H9 (cell line): Measurements from ENCODE around the gene GMPR. TPM values are rescaled to one million over a fixed set of nuclear protein-coding genes. Genes with fewer than 3 reads are reported as not detected.

Experiments used
- DNase-seq: peaks from one replicate; pipeline ENCODE4 v3.0.0-alpha.2; 2017
- H2AFZ ChIP-seq: one replicate; pipeline ENCODE4 v1.6.1; 2013; ENCODE audit warnings: mild to moderate bottlenecking, low read length, control low read depth, moderate library complexity
- H2AK5ac ChIP-seq: 2 replicates; pipeline ENCODE4 v1.6.1; 2013; ENCODE audit warnings: low read length, control low read depth, mixed read lengths; ENCODE audit not compliant: insufficient read length
- H2BK120ac ChIP-seq: one replicate; pipeline ENCODE4 v1.6.1; 2013; ENCODE audit warnings: low read depth, mild to moderate bottlenecking, low read length, control low read depth, inconsistent platforms; ENCODE audit not compliant: poor library complexity, severe bottlenecking
- H2BK12ac ChIP-seq: 2 replicates; pipeline ENCODE4 v1.6.1; 2013; ENCODE audit warnings: low read length, control low read depth, mixed read lengths, low read depth; ENCODE audit not compliant: insufficient read length
- H2BK15ac ChIP-seq: 2 replicates; pipeline ENCODE4 v1.6.1; 2013; ENCODE audit warnings: low read depth, low read length, control low read depth
- H2BK20ac ChIP-seq: one replicate; pipeline ENCODE4 v1.6.1; 2013; ENCODE audit warnings: low read depth, mild to moderate bottlenecking, low read length, control low read depth, inconsistent platforms; ENCODE audit not compliant: poor library complexity, severe bottlenecking
- H2BK5ac ChIP-seq: 2 replicates; pipeline ENCODE4 v1.6.1; 2013; ENCODE audit warnings: low read length, control low read depth, mixed read lengths; ENCODE audit not compliant: insufficient read length
- H3K14ac ChIP-seq: 2 replicates; pipeline ENCODE4 v1.6.1; 2013; ENCODE audit warnings: low read length, control low read depth; ENCODE audit not compliant: insufficient read depth
- H3K18ac ChIP-seq: 2 replicates; pipeline ENCODE4 v1.6.1; 2013; ENCODE audit warnings: low read depth, mild to moderate bottlenecking, mixed read lengths, low read length, control low read depth; ENCODE audit not compliant: insufficient read length
- H3K23ac ChIP-seq: 2 replicates; pipeline ENCODE4 v1.6.1; 2013; ENCODE audit warnings: low read length, control low read depth, mixed read lengths, low read depth; ENCODE audit not compliant: insufficient read length
- H3K23me2 ChIP-seq: 2 replicates; pipeline ENCODE4 v1.6.1; 2013; ENCODE audit warnings: low read depth, mild to moderate bottlenecking, mixed read lengths, low read length, control low read depth; ENCODE audit not compliant: insufficient read length, poor library complexity, severe bottlenecking
- H3K27ac ChIP-seq: 2 replicates; pipeline ENCODE4 v1.5.1; 2013; ENCODE audit warnings: low read length, control low read depth, mixed read lengths, low read depth; ENCODE audit not compliant: insufficient read length
- H3K27me3 ChIP-seq: 2 replicates; pipeline ENCODE4 v1.6.1; 2013; ENCODE audit warnings: low read length, control low read depth, inconsistent platforms; ENCODE audit not compliant: insufficient read depth
- H3K4ac ChIP-seq: 2 replicates; pipeline ENCODE4 v1.6.1; 2013; ENCODE audit warnings: low read depth, mild to moderate bottlenecking, control low read depth, inconsistent platforms, low read length, moderate library complexity
- H3K4me1 ChIP-seq: 2 replicates; pipeline ENCODE4 v1.6.1; 2013; ENCODE audit warnings: low read length, control low read depth, inconsistent platforms; ENCODE audit not compliant: insufficient read depth
- H3K4me2 ChIP-seq: 2 replicates; pipeline ENCODE4 v1.6.1; 2013; ENCODE audit warnings: low read length, control low read depth, mixed read lengths; ENCODE audit not compliant: insufficient read length, insufficient read depth
- H3K56ac ChIP-seq: 2 replicates; pipeline ENCODE4 v1.6.1; 2013; ENCODE audit warnings: low read depth, mild to moderate bottlenecking, mixed read lengths, low read length, control low read depth; ENCODE audit not compliant: insufficient read length
- H3K79me1 ChIP-seq: 2 replicates; pipeline ENCODE4 v1.6.1; 2013; ENCODE audit warnings: low read depth, mild to moderate bottlenecking, moderate library complexity, low read length, control low read depth, inconsistent platforms; ENCODE audit not compliant: insufficient read depth, poor library complexity, severe bottlenecking
- H3K79me2 ChIP-seq: 2 replicates; pipeline ENCODE4 v1.6.1; 2013; ENCODE audit warnings: low read length, control low read depth, inconsistent platforms; ENCODE audit not compliant: insufficient read depth
- H3K9ac ChIP-seq: 2 replicates; pipeline ENCODE4 v1.6.1; 2013; ENCODE audit warnings: low read length, control low read depth, mixed read lengths; ENCODE audit not compliant: insufficient read length; ENCODE audit errors: extremely low read depth
- H3K9me3 ChIP-seq: one replicate; pipeline ENCODE4 v1.6.1; 2013; ENCODE audit warnings: low read depth, low read length, inconsistent platforms; ENCODE audit not compliant: control insufficient read depth
- H3T11ph ChIP-seq: one replicate; pipeline ENCODE4 v1.6.1; 2013; ENCODE audit warnings: mild to moderate bottlenecking, low read length, control low read depth, inconsistent platforms
- H4K20me1 ChIP-seq: one replicate; pipeline ENCODE4 v1.6.1; 2013; ENCODE audit not compliant: control insufficient read depth, insufficient read length, insufficient read depth
- H4K5ac ChIP-seq: 2 replicates; pipeline ENCODE4 v1.6.1; 2013; ENCODE audit warnings: low read depth, mild to moderate bottlenecking, mixed read lengths, low read length, control low read depth; ENCODE audit not compliant: insufficient read length
- H4K8ac ChIP-seq: replicated peaks from 2 replicates; pipeline ENCODE4 v1.6.1; 2013; ENCODE audit warnings: low read length, control low read depth, mixed read lengths, low read depth; ENCODE audit not compliant: insufficient read length
- H4K91ac ChIP-seq: 2 replicates; pipeline ENCODE4 v1.6.1; 2013; ENCODE audit warnings: low read depth, mild to moderate bottlenecking, moderate library complexity, mixed read lengths, low read length, control low read depth; ENCODE audit not compliant: insufficient read length
- H3K27ac Mint-ChIP-seq, 3 experiments: 2 replicates in 2 of 3; 3 replicates in 1 of 3; pipeline ENCODE4 v1.8.0; 2020 to 2021; ENCODE audit warnings: mixed read lengths in 3 of 3, mild to moderate bottlenecking in 1 of 3, moderate library complexity in 1 of 3
- H3K27me3 Mint-ChIP-seq: 2 replicates; pipeline ENCODE4 v1.8.0; 2021; ENCODE audit warnings: low read depth, mild to moderate bottlenecking, moderate library complexity, mixed read lengths
- H3K36me3 Mint-ChIP-seq, 3 experiments: 2 replicates in 2 of 3; 3 replicates in 1 of 3; pipeline ENCODE4 v1.8.0; 2020 to 2021; ENCODE audit warnings: low read depth in 3 of 3, mixed read lengths in 3 of 3; ENCODE audit not compliant: insufficient read depth in 1 of 3
- H3K4me1 Mint-ChIP-seq, 2 experiments: 2 replicates each; pipeline ENCODE4 v1.8.0; 2020; ENCODE audit warnings: mixed read lengths in 2 of 2
- H3K4me3 Mint-ChIP-seq, 2 experiments: 2 replicates in 1 of 2; 3 replicates in 1 of 2; pipeline ENCODE4 v1.8.0; 2020 to 2021; ENCODE audit warnings: mild to moderate bottlenecking in 2 of 2, mixed read lengths in 2 of 2, moderate library complexity in 1 of 2
- H3K9me3 Mint-ChIP-seq, 2 experiments: 2 replicates in 1 of 2; 3 replicates in 1 of 2; pipeline ENCODE4 v1.8.0; 2020; ENCODE audit warnings: mild to moderate bottlenecking in 2 of 2, mixed read lengths in 2 of 2, moderate library complexity in 1 of 2
- CTCF ChIP-seq: fragments of 200-600 bp; sonication (generic); conservative IDR thresholded peaks from 3 replicates; pipeline ENCODE4 v1.8.0; 2021; ENCODE audit warnings: antibody characterized with exemption, mild to moderate bottlenecking
- WGBS: extraction: QIAGEN DNeasy Blood & Tissue Kit; methylation state at CpG from one replicate; pipeline ENCODE4 v1.1.7; 2013; ENCODE audit warnings: missing lambda C conversion rate, low lambda C conversion rate, mixed read lengths; ENCODE audit not compliant: insufficient read length; ENCODE audit errors: extremely low coverage; 5-methylcytosine and 5-hydroxymethylcytosine counted together
- total RNA-seq: library from RNA; stranded (reverse); gene quantifications from 2 replicates; pipeline ENCODE4 v1.2.1, GENCODE V29; 2021

Gene GMPR
- total RNA-seq, 1 experiment from 2014 or later: 0.70 TPM

GRCh38 chr6:16318953-16319720, 80.8 kb downstream of the GMPR start:
- no CpG with 5 or more reads among the region's 8 CpGs for WGBS
- Histone ChIP-seq H2AFZ (no peak overlapping the region), H4K91ac (no peak overlapping the region), H3K23me2 (no peaks in the 10 kb centered on the region), H3K18ac (no peak overlapping the region), H3K4ac (no peak overlapping the region), H3K56ac (no peak overlapping the region), H4K8ac (no peak overlapping the region), H2BK20ac (no peak overlapping the region), H4K20me1 (no peaks in the 10 kb centered on the region), H4K5ac (no peak overlapping the region), H3K79me2 (no peaks in the 10 kb centered on the region), H3K4me2 (no peak overlapping the region), H3K27me3 (no peaks in the 10 kb centered on the region), H3K79me1 (no peaks in the 10 kb centered on the region), H3K9ac (no peak overlapping the region), H3K9me3 (no peaks in the 10 kb centered on the region), H3K14ac (no peak overlapping the region), H2BK120ac (no peak overlapping the region), H3K4me1 (no peaks in the 10 kb centered on the region), H2BK5ac (no peak overlapping the region), H3K23ac (no peak overlapping the region), H3T11ph (no peak overlapping the region), H2BK12ac (no peak overlapping the region), H2BK15ac (no peak overlapping the region), H2AK5ac (no peak overlapping the region), H3K27ac (no peak overlapping the region)
- H3K4me3 Mint-ChIP-seq: no peak overlapping the region
- DNase-seq: no peak
- no peaks in the 10 kb centered on the region for H3K9me3 Mint-ChIP-seq
- H3K4me1 Mint-ChIP-seq: peaks cover 34 to 38% of the 10 kb centered on the region in 2 experiments
- no peaks in the 10 kb centered on the region; the same call in 1 of the 2 replicates for H3K27me3 Mint-ChIP-seq
- H3K27ac Mint-ChIP-seq: no peak overlapping the region; a peak in 1 of 7 replicates
- no peaks in the 10 kb centered on the region for H3K36me3 Mint-ChIP-seq
- no peak for TF ChIP-seq CTCF
